ENCODE measurements around the gene KIAA0232.

DNA sequence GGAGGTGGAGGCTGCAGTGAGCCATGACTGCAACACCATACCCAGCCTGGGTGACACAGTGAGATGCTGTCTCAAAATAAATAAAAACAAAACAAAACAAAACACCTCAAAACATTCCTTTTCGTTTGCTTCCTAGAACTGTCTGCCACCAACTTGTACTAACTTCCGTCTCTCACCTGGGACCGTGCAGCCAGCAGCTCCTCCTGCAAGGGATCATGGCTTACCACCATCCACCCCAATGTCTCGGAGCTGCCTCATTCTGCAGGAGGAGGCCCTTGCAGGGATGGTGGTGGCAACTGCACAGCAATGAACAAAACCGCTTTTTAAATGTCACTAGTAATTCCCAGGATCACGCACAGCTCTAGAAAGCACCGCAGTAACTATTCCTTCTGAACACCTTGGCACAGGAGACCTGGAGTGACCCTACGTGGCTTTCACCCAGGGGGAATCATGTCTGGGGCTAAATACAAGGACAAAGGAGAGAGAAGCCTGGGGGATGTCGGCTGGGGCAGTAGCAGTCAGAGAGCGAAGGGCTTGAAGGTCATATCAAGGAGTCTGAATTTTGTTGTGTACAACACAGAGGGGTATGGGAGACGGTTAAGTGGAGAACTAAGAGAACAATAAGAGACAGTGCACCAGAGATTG, 17.4 kb upstream of the KIAA0232 start:
- TF ChIP-seq, protein P1, sequence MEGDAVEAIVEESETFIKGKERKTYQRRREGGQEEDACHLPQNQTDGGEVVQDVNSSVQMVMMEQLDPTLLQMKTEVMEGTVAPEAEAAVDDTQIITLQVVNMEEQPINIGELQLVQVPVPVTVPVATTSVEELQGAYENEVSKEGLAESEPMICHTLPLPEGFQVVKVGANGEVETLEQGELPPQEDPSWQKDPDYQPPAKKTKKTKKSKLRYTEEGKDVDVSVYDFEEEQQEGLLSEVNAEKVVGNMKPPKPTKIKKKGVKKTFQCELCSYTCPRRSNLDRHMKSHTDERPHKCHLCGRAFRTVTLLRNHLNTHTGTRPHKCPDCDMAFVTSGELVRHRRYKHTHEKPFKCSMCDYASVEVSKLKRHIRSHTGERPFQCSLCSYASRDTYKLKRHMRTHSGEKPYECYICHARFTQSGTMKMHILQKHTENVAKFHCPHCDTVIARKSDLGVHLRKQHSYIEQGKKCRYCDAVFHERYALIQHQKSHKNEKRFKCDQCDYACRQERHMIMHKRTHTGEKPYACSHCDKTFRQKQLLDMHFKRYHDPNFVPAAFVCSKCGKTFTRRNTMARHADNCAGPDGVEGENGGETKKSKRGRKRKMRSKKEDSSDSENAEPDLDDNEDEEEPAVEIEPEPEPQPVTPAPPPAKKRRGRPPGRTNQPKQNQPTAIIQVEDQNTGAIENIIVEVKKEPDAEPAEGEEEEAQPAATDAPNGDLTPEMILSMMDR (IDR thresholded peaks at IDR 0.05): no peak
- no peak for TF ChIP-seq EP300 (IDR thresholded peaks at IDR 0.05)

Measured in gastroesophageal sphincter (tissue), 3 donors.